ENCODE results near the gene FARS2. TPM values are rescaled to one million over a fixed set of nuclear protein-coding genes. Genes with fewer than 3 reads are reported as not detected.

Gene FARS2
- total RNA-seq, 2 donors from 2014 or later, result 16.2 to 18.3 TPM

GRCh38 chr6:5640614-5641013, 379.3 kb downstream of the FARS2 start:
- Mint-ChIP-seq H3K4me3 (no peak overlapping the region), H3K4me1 (peaks cover 22% of the 10 kb centered on the region), H3K27ac (no peak overlapping the region), H3K9me3 (peaks cover 22% of the 10 kb centered on the region), H3K27me3 (ENCODE audit: insufficient read depth) (no peaks in the 10 kb centered on the region), H3K36me3 (ENCODE audit: low read depth) (peaks cover 12% of the 10 kb centered on the region)
- Histone ChIP-seq H3K9me3 (ENCODE audit: control insufficient read depth, low read length) (peaks cover 16% of the 10 kb centered on the region), H3K27ac (ENCODE audit: low read depth, low read length) (no peak overlapping the region), H3K36me3 (ENCODE audit: control insufficient read depth, insufficient read depth, low read length) (no peaks in the 10 kb centered on the region), H3K4me3 (ENCODE audit: low read length) (peak overlapping the region; percentile 61), H3K4me1 (ENCODE audit: control insufficient read depth, insufficient read depth, low read length) (peaks cover 12% of the 10 kb centered on the region), H3K27me3 (ENCODE audit: control insufficient read depth, insufficient read depth, low read length, poor library complexity, severe bottlenecking) (no peaks in the 10 kb centered on the region), H3K9ac (ENCODE audit: extremely low read depth, low read length, poor library complexity, severe bottlenecking) (no peak overlapping the region)
- no peak for TF ChIP-seq CTCF (conservative IDR thresholded peaks at IDR 0.05)
- WGBS, 2 experiments (ENCODE audit: insufficient coverage in 1 of 2, insufficient read length in 1 of 2), result 91 to 100% methylated on average over 4 of the region's 4 CpGs
- DNase-seq, result no peak

GRCh38 chr6:5644523-5645185, 383.3 kb downstream of the FARS2 start:
- H3K9me3 ChIP-seq (ENCODE audit: control insufficient read depth, low read length), result peaks cover 13% of the 10 kb centered on the region
- Mint-ChIP-seq H3K27ac (no peak overlapping the region), H3K36me3 (ENCODE audit: low read depth) (peaks cover 12% of the 10 kb centered on the region), H3K4me3 (no peak overlapping the region), H3K27me3 (ENCODE audit: insufficient read depth) (no peaks in the 10 kb centered on the region), H3K4me1 (peaks cover 5% of the 10 kb centered on the region), H3K9me3 (peaks cover 19% of the 10 kb centered on the region)
- H3K4me3 ChIP-seq (ENCODE audit: low read length), result no peak overlapping the region
- H3K27me3 ChIP-seq (ENCODE audit: control insufficient read depth, insufficient read depth, low read length, poor library complexity, severe bottlenecking), result no peaks in the 10 kb centered on the region
- no peaks in the 10 kb centered on the region for H3K36me3 ChIP-seq (ENCODE audit: control insufficient read depth, insufficient read depth, low read length)
- H3K4me1 ChIP-seq (ENCODE audit: control insufficient read depth, insufficient read depth, low read length), result no peaks in the 10 kb centered on the region
- no peak overlapping the region for H3K9ac ChIP-seq (ENCODE audit: extremely low read depth, low read length, poor library complexity, severe bottlenecking)
- no peak overlapping the region for H3K27ac ChIP-seq (ENCODE audit: low read depth, low read length)
- 95 to 96% methylated on average over 3 to 4 of the region's 4 CpGs for WGBS, 2 experiments (ENCODE audit: insufficient coverage in 1 of 2, insufficient read length in 1 of 2)
- no peak for TF ChIP-seq CTCF (conservative IDR thresholded peaks at IDR 0.05)
- peak; percentile 52 for DNase-seq

- H3K27me3 Mint-ChIP-seq (ENCODE audit: insufficient read depth), result no peaks in the 10 kb centered on the region
- Histone ChIP-seq H3K9me3 (ENCODE audit: control insufficient read depth, low read length) (peaks cover 4% of the 10 kb centered on the region), H3K4me1 (ENCODE audit: control insufficient read depth, insufficient read depth, low read length) (no peaks in the 10 kb centered on the region), H3K36me3 (ENCODE audit: control insufficient read depth, insufficient read depth, low read length) (no peaks in the 10 kb centered on the region), H3K9ac (ENCODE audit: extremely low read depth, low read length, poor library complexity, severe bottlenecking) (no peak overlapping the region), H3K4me3 (ENCODE audit: low read length) (no peak overlapping the region), H3K27me3 (ENCODE audit: control insufficient read depth, insufficient read depth, low read length, poor library complexity, severe bottlenecking) (no peaks in the 10 kb centered on the region), H3K27ac (ENCODE audit: low read depth, low read length) (peak overlapping the region; percentile 82)
- peaks cover 9% of the 10 kb centered on the region for H3K9me3 Mint-ChIP-seq
- peaks cover 5% of the 10 kb centered on the region for H3K4me1 Mint-ChIP-seq
- H3K36me3 Mint-ChIP-seq (ENCODE audit: low read depth), result peaks cover 4% of the 10 kb centered on the region
- H3K4me3 Mint-ChIP-seq, result no peak overlapping the region
- WGBS, 2 experiments (ENCODE audit: insufficient coverage in 1 of 2, insufficient read length in 1 of 2), result 89 to 90% methylated on average over 12 to 13 of the region's 13 CpGs
- no peak overlapping the region for H3K27ac Mint-ChIP-seq
- no peak for TF ChIP-seq CTCF (conservative IDR thresholded peaks at IDR 0.05)
- DNase-seq, result no peak
Observed at GRCh38 chr6:5645328-5646290, 384.3 kb downstream of the FARS2 start.
